Gastrocnemius medialis (tissue), 4 donors: ENCODE results near the gene CHI3L2. TPM values are rescaled to one million over a fixed set of nuclear protein-coding genes. Genes with fewer than 3 reads are reported as not detected.

ENCODE experiments used
- ATAC-seq, 2 donors: fragments of 150-250 bp; one replicate each; pipeline ENCODE4 v1.9.1; 2016
- DNase-seq, 2 donors: peaks; one replicate each; pipeline ENCODE4 v3.0.0-alpha.2; 2019
- H3K27ac ChIP-seq, 4 donors: fragments of 200-600 bp; sonication (generic); 1 replicate in 1 of 4; 2 replicates in 3 of 4; pipeline ENCODE4 v1.5.1; 2016 to 2018; ENCODE audit warnings: mild to moderate bottlenecking in 2 of 4, moderate library complexity in 1 of 4
- H3K27me3 ChIP-seq, 3 donors: fragments of 200-600 bp; sonication (generic) in 2 of 3; 1 replicate in 1 of 3; 2 replicates in 2 of 3; pipeline versions ENCODE4 v1.5.1 to v1.6.0; 2016 to 2019; ENCODE audit warnings: mild to moderate bottlenecking in 1 of 3, moderate library complexity in 1 of 3
- H3K36me3 ChIP-seq, 2 donors: fragments of 200-600 bp; sonication (generic) in 1 of 2; one replicate each; pipeline ENCODE4 v1.5.1; 2017 to 2018
- H3K4me1 ChIP-seq, 2 donors: fragments of 200-600 bp; sonication (generic) in 1 of 2; one replicate each; pipeline ENCODE4 v1.5.1; 2016 to 2017; ENCODE audit warnings: mild to moderate bottlenecking in 2 of 2
- H3K4me3 ChIP-seq, 4 donors: fragments of 200-600 bp; sonication (generic) in 3 of 4; 1 replicate in 1 of 4; 2 replicates in 3 of 4; pipeline ENCODE4 v1.5.1; 2016 to 2019; ENCODE audit warnings: mild to moderate bottlenecking in 2 of 4
- H3K9me3 ChIP-seq, 3 donors: fragments of 200-600 bp; sonication (generic) in 2 of 3; 1 replicate in 1 of 3; 2 replicates in 2 of 3; pipeline ENCODE4 v1.5.1; 2016 to 2019
- POLR2A ChIP-seq, 2 donors: fragments of 450-650 bp; IDR thresholded peaks; one replicate each; pipeline ENCODE4 v1.6.1; 2017; ENCODE audit warnings: antibody characterized with exemption in 2 of 2, mild to moderate bottlenecking in 2 of 2, moderate library complexity in 2 of 2
- in situ Hi-C, 4 donors: fragments of 200-750 bp; cut with MboI; loops; one replicate each; pipeline versions ENCODE4 v1.15.0 to v1.8.0; 2017; ENCODE audit warnings: low sequenced_read_pairs in 4 of 4
- intact Hi-C: fragments of 100-400 bp; cut with DNase I; formaldehyde crosslinking; loops from one replicate; pipeline ENCODE4 v1.15.1; 2023; ENCODE audit warnings: low total_unique reads
- total RNA-seq, 4 donors: library from RNA; depleted of rRNA; stranded (reverse); fragments of >200 nt; gene quantifications; one replicate each; pipeline versions ENCODE4 v1.1.0 to v1.2.3, GENCODE V29; 2016
- TF ChIP-seq, protein P1 (sequence below), 5 experiments: fragments of 450-650 bp in 3 of 5; fragments of 200-600 bp in 2 of 5; sonication (generic) in 2 of 5; IDR thresholded peaks in 4 of 5; conservative IDR thresholded peaks in 1 of 5; 1 replicate in 4 of 5; 2 replicates in 1 of 5; pipeline ENCODE4 v1.5.1; 2016 to 2019; ENCODE audit warnings: antibody characterized with exemption in 5 of 5, mild to moderate bottlenecking in 3 of 5, moderate library complexity in 3 of 5

Gene CHI3L2
- total RNA-seq, 4 donors from 2014 or later = 0.40 to 2.3 (median 1.9) TPM; not detected in 1

DNA sequence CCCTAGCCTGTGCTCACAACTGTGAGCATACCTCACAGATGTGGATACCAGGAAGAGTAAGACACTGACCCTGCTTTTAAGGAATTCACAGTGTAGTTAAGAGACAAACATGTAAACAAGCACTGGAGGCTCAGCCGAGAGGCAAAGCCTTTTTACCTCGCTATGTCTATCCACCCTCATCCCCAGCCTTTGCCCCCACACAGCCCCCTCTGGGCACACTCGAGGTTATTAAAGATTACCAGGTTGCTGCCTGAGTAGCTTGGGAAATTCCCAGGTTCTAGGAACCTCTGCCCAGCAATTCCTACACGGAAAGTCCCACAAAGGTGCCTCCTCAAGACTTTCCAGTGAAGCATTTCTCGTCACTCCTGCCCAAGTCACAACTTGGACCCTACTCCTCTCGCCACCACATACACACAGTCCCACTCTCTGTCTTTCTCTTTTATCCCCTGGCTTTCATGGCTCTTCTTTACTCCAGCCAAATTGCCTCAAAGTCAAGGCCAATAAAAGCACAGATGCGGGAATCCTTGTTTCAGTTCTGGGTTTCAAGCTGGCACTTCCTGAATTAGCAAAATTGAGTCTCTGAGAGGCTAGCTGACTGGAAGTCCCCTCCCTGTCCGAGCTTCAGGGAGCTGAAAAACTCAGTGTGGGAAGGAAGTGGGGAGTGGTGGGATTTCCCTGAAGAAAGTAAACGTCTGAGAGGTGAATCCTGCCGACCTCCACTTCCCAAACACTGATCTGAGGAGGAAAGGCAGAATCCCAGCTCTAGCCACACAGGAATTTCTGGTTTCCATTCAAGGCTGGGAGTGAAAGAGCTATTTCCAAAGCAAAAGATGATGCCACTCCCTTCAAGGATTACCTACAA, 34.6 kb upstream of the CHI3L2 start:
- Histone ChIP-seq H3K4me1 (peaks cover 0 to 3% of the 10 kb centered on the region in 2 donors), H3K27ac (no peak overlapping the region), H3K9me3 (no peaks in the 10 kb centered on the region), H3K4me3 (no peak overlapping the region), H3K27me3 (no peaks in the 10 kb centered on the region), H3K36me3 (peaks cover 0 to 13% of the 10 kb centered on the region in 2 donors)
- in situ Hi-C loops (no loop called here), intact Hi-C loops (no loop called here)
- TF ChIP-seq, protein P1, sequence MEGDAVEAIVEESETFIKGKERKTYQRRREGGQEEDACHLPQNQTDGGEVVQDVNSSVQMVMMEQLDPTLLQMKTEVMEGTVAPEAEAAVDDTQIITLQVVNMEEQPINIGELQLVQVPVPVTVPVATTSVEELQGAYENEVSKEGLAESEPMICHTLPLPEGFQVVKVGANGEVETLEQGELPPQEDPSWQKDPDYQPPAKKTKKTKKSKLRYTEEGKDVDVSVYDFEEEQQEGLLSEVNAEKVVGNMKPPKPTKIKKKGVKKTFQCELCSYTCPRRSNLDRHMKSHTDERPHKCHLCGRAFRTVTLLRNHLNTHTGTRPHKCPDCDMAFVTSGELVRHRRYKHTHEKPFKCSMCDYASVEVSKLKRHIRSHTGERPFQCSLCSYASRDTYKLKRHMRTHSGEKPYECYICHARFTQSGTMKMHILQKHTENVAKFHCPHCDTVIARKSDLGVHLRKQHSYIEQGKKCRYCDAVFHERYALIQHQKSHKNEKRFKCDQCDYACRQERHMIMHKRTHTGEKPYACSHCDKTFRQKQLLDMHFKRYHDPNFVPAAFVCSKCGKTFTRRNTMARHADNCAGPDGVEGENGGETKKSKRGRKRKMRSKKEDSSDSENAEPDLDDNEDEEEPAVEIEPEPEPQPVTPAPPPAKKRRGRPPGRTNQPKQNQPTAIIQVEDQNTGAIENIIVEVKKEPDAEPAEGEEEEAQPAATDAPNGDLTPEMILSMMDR (IDR thresholded peaks at IDR 0.05 in 4 of 5, conservative IDR thresholded peaks at IDR 0.05 in 1 of 5) = no peak
- no peak for TF ChIP-seq POLR2A (IDR thresholded peaks at IDR 0.05)
- DNase-seq (no peak), ATAC-seq (peak in 1 of 2 donors; percentile 19)

DNA sequence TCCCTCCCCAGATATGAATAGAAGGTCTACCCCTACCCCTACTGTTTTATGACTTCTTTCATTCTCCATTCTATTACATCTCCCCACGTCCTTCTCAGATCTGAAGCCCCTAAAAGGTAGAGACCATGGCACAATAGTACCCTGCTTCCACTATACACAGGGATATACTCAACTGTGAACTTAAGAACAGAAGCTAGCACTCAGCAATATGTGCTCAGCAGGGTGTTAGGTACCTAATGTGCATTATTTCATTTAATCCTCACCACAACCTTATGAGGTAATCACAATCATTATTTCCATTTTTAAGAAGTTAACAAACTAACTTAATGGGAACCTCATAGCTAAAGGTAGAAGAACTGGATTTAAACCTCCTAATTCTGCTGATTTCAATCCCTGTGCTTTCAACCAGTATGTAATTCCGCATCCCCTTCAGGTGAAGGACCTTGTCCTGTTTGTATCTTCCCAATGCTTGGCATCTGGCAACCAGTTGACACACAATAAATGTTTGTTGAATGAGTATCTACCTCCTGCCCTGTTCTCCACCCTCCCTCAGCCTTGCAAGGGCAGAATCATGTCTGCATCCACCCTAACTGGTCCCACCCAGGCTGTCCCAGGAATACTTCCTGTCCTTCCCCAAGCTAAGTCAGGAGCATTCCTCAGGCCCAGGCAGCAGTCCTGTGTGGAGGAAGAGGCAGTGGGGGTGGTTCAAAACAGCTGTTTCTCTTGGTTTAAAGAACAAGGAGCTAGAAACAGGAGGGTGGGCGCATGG, 33.6 kb upstream of the CHI3L2 start:
- peaks cover 0 to 3% of the 10 kb centered on the region in 2 donors for H3K4me1 ChIP-seq
- intact Hi-C loops (no loop called here), in situ Hi-C loops (no loop called here)
- TF ChIP-seq, protein P1 (IDR thresholded peaks at IDR 0.05 in 4 of 5, conservative IDR thresholded peaks at IDR 0.05 in 1 of 5) = no peak
- no peak for TF ChIP-seq POLR2A (IDR thresholded peaks at IDR 0.05)
- no peak overlapping the region for H3K27ac ChIP-seq
- no peaks in the 10 kb centered on the region for H3K27me3 ChIP-seq
- H3K4me3 ChIP-seq = no peak overlapping the region
- ATAC-seq = no peak
- peaks cover 0 to 3% of the 10 kb centered on the region in 2 donors for H3K36me3 ChIP-seq
- H3K9me3 ChIP-seq = no peaks in the 10 kb centered on the region
- no peak for DNase-seq

DNA sequence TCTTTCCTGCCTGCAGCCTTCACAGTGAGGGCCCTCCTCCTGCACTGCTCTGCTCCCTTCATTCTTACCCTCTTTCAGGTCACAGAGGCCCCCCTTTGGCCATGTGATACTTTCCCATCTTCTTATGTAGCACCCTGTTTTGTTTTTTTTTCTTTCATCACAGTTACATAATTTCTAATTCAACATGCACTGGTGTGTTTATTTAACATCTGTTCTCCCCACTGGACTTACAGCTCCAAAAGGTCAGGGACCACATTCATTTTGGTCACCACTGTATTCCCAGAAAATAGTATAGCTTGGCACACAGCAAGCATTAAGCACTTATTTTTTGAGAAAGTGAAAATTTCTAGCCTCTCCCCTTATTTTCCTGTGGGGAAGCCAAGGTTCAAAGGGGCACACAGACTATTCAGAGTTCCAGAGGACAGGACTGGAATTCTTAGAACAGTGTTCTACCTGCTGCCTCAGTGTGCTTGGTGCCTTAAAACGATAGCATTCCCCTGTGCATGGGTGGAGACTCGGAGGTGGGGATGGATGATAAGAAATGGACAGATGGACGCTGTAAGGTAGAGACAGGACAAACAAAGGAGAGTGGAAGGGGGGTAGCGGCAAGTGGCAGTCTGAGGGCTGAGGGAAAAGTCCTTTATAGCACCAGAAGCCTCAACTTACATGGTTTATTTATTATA, 32.4 kb upstream of the CHI3L2 start:
- intact Hi-C loops (no loop called here), in situ Hi-C loops (no loop called here)
- Histone ChIP-seq H3K27ac (no peak overlapping the region), H3K4me3 (no peak overlapping the region), H3K36me3 (no peaks in the 10 kb centered on the region), H3K9me3 (no peaks in the 10 kb centered on the region), H3K27me3 (no peaks in the 10 kb centered on the region), H3K4me1 (peaks cover 0 to 3% of the 10 kb centered on the region in 2 donors)
- DNase-seq (no peak), ATAC-seq (no peak)
- TF ChIP-seq POLR2A (IDR thresholded peaks at IDR 0.05) = no peak
- TF ChIP-seq, protein P1 (IDR thresholded peaks at IDR 0.05 in 4 of 5, conservative IDR thresholded peaks at IDR 0.05 in 1 of 5) = no peak

GRCh38 chr1:111196213-111196612, 31.3 kb upstream of the CHI3L2 start:
- no peak for TF ChIP-seq POLR2A (IDR thresholded peaks at IDR 0.05)
- TF ChIP-seq, protein P1 (IDR thresholded peaks at IDR 0.05 in 4 of 5, conservative IDR thresholded peaks at IDR 0.05 in 1 of 5) = no peak
- no peaks in the 10 kb centered on the region for H3K9me3 ChIP-seq
- DNase-seq = no peak
- H3K4me3 ChIP-seq = no peak overlapping the region
- no peaks in the 10 kb centered on the region for H3K27me3 ChIP-seq
- no peaks in the 10 kb centered on the region for H3K36me3 ChIP-seq
- no peak for ATAC-seq
- H3K27ac ChIP-seq = no peak overlapping the region
- intact Hi-C loops (no loop called here), in situ Hi-C loops (no loop called here)
- H3K4me1 ChIP-seq = peaks cover 0 to 1% of the 10 kb centered on the region in 2 donors
